GM20431 (cell line): ENCODE measurements around the gene POMT2.
"Not testable (repeated sequence)": the region's sequence is repeated elsewhere in the genome, so short reads cannot be mapped to it uniquely, and the experiment has no call there.

ENCODE experiments used
- in situ Hi-C: fragments of 300-500 bp; cut with MseI, MboI; formaldehyde crosslinking; loops from one replicate; pipeline ENCODE4 v1.15.0; 2020; ENCODE audit warnings: low sequenced_read_pairs; ENCODE audit not compliant: unreplicated experiment

POMT2 gene

GRCh38 chr14:77324816-77325745 lies 4.4 kb upstream of the POMT2 start:
- in situ Hi-C loops: no loop called here

GRCh38 chr14:77324289-77324688 lies 3.6 kb upstream of the POMT2 start:
- in situ Hi-C loops: no loop called here

- in situ Hi-C loops: no loop called here
These were observed 2.9 kb upstream of the POMT2 start for GRCh38 chr14:77323571-77323970.

GRCh38 chr14:77322951-77323350 lies 2.3 kb upstream of the POMT2 start:
- in situ Hi-C loops: no loop called here

GRCh38 chr14:77322250-77322902 lies 1.7 kb upstream of the POMT2 start:
- in situ Hi-C loops: no loop called here

- in situ Hi-C loops: no loop called here
These were observed 1.3 kb downstream of the POMT2 start for GRCh38 chr14:77319422-77319821.

- in situ Hi-C loops: not testable (repeated sequence)
These were observed 1.9 kb downstream of the POMT2 start for GRCh38 chr14:77318756-77319155.

GRCh38 chr14:77318006-77318553 lies 2.6 kb downstream of the POMT2 start:
- in situ Hi-C loops: no loop called here

GRCh38 chr14:77316872-77317301 lies 3.8 kb downstream of the POMT2 start:
- in situ Hi-C loops: no loop called here

GRCh38 chr14:77316195-77316505 lies 4.5 kb downstream of the POMT2 start:
- in situ Hi-C loops: no loop called here

GRCh38 chr14:77314539-77315457 lies 5.9 kb downstream of the POMT2 start:
- in situ Hi-C loops: no loop called here

GRCh38 chr14:77314043-77314442 lies 6.6 kb downstream of the POMT2 start:
- in situ Hi-C loops: no loop called here

GRCh38 chr14:77313371-77313770 lies 7.3 kb downstream of the POMT2 start:
- in situ Hi-C loops: no loop called here

GRCh38 chr14:77311217-77311616 lies 9.5 kb downstream of the POMT2 start:
- in situ Hi-C loops: no loop called here

- in situ Hi-C loops: no loop called here
These were observed 10.7 kb downstream of the POMT2 start for GRCh38 chr14:77310026-77310425.

GRCh38 chr14:77309131-77309530 lies 11.6 kb downstream of the POMT2 start:
- in situ Hi-C loops: no loop called here

GRCh38 chr14:77306851-77307496 lies 13.7 kb downstream of the POMT2 start:
- in situ Hi-C loops: no loop called here

GRCh38 chr14:77306416-77306815 lies 14.3 kb downstream of the POMT2 start:
- in situ Hi-C loops: no loop called here

- in situ Hi-C loops: no loop called here
These were observed 15.0 kb downstream of the POMT2 start for GRCh38 chr14:77305696-77306095.
